Neural progenitor cell (in vitro differentiated cells): Measurements from ENCODE around the gene ADCY9. TPM values are rescaled to one million over a fixed set of nuclear protein-coding genes. Genes with fewer than 3 reads are reported as not detected.

Experiments used
- DNase-seq: peaks from one replicate; pipeline ENCODE4 v3.0.0-alpha.2; 2016; ENCODE audit warnings: low spot score
- H2AFZ ChIP-seq: fragments of 200-600 bp; sonication (generic); replicated peaks from 2 replicates; pipeline ENCODE4 v1.6.1; 2016; ENCODE audit warnings: antibody characterized with exemption
- H3F3A ChIP-seq: fragments of 200-600 bp; sonication (generic); 2 replicates; pipeline ENCODE4 v1.6.1; 2016; ENCODE audit warnings: antibody characterized with exemption, low read depth
- H3K27ac ChIP-seq: fragments of 200-600 bp; sonication (generic); 2 replicates; pipeline ENCODE4 v1.5.1; 2016; ENCODE audit warnings: mild to moderate bottlenecking
- H3K27me3 ChIP-seq: fragments of 200-600 bp; sonication (generic); 2 replicates; pipeline ENCODE4 v1.6.1; 2016; ENCODE audit warnings: mild to moderate bottlenecking, moderate library complexity
- H3K36me3 ChIP-seq: fragments of 200-600 bp; sonication (generic); 2 replicates; pipeline ENCODE4 v1.5.1; 2016
- H3K4me1 ChIP-seq: fragments of 200-600 bp; sonication (generic); 2 replicates; pipeline ENCODE4 v1.6.1; 2016; ENCODE audit warnings: mixed run types
- H3K4me2 ChIP-seq: fragments of 200-600 bp; sonication (generic); 2 replicates; pipeline ENCODE4 v1.6.1; 2016
- H3K4me3 ChIP-seq: fragments of 200-600 bp; sonication (generic); 2 replicates; pipeline ENCODE4 v1.5.1; 2016
- H3K79me2 ChIP-seq: fragments of 200-600 bp; sonication (generic); 2 replicates; pipeline ENCODE4 v1.6.1; 2016; ENCODE audit warnings: low read depth
- H3K9ac ChIP-seq: fragments of 200-600 bp; sonication (generic); 2 replicates; pipeline ENCODE4 v1.6.1; 2016
- H3K9me3 ChIP-seq: fragments of 200-600 bp; sonication (generic); 2 replicates; pipeline ENCODE4 v1.5.1; 2016; ENCODE audit warnings: low read depth
- H4K20me1 ChIP-seq: fragments of 200-600 bp; sonication (generic); 2 replicates; pipeline ENCODE4 v1.6.1; 2016; ENCODE audit warnings: low read depth
- H3K27ac Mint-ChIP-seq: 3 replicates; pipeline ENCODE4 v1.8.0; 2021; ENCODE audit warnings: mixed read lengths
- H3K27me3 Mint-ChIP-seq: 2 replicates; pipeline ENCODE4 v1.8.0; 2022; ENCODE audit warnings: low read depth, mild to moderate bottlenecking, inconsistent platforms, moderate library complexity, mixed read lengths; ENCODE audit not compliant: insufficient read depth
- H3K36me3 Mint-ChIP-seq: 3 replicates; pipeline ENCODE4 v1.8.0; 2021; ENCODE audit warnings: mixed read lengths
- H3K4me1 Mint-ChIP-seq: 3 replicates; pipeline ENCODE4 v1.8.0; 2021; ENCODE audit warnings: mixed read lengths
- H3K4me3 Mint-ChIP-seq: 3 replicates; pipeline ENCODE4 v1.8.0; 2021; ENCODE audit warnings: mild to moderate bottlenecking, moderate library complexity, mixed read lengths
- H3K9me3 Mint-ChIP-seq: 3 replicates; pipeline ENCODE4 v1.8.0; 2020; ENCODE audit warnings: mixed read lengths
- CTCF ChIP-seq: fragments of 200-600 bp; sonication (generic); IDR thresholded peaks from 2 replicates; pipeline ENCODE4 v1.5.1; 2017; ENCODE audit warnings: antibody characterized with exemption, mild to moderate bottlenecking
- EZH2 ChIP-seq: fragments of 200-600 bp; sonication (generic); IDR thresholded peaks from 2 replicates; pipeline ENCODE4 v1.6.1; 2017; ENCODE audit warnings: antibody characterized with exemption, mild to moderate bottlenecking, moderate library complexity
- EZH2phosphoT487 ChIP-seq: fragments of 200-600 bp; sonication (generic); IDR thresholded peaks from 2 replicates; pipeline ENCODE4 v1.6.1; 2017; ENCODE audit warnings: antibody characterized with exemption
- total RNA-seq: library from RNA; depleted of rRNA; stranded (reverse); fragments of >200 nt; gene quantifications from 2 replicates; pipeline ENCODE4 v1.2.3, GENCODE V29; 2015; ENCODE audit warnings: low replicate concordance

The ADCY9 gene
- total RNA-seq, 1 donor from 2014 or later = 1.2 TPM

GRCh38 chr16:4026854-4027253, 89.4 kb downstream of the ADCY9 start:
- Histone ChIP-seq H3K27ac (no peak overlapping the region), H3F3A (no peaks in the 10 kb centered on the region), H3K79me2 (no peaks in the 10 kb centered on the region), H4K20me1 (no peaks in the 10 kb centered on the region), H3K9me3 (no peaks in the 10 kb centered on the region), H3K4me1 (peaks cover 9% of the 10 kb centered on the region), H3K9ac (no peak overlapping the region), H3K4me3 (no peak overlapping the region), H3K36me3 (no peaks in the 10 kb centered on the region), H2AFZ (no peak overlapping the region), H3K27me3 (no peaks in the 10 kb centered on the region), H3K4me2 (no peak overlapping the region)
- Mint-ChIP-seq H3K4me3 (no peak overlapping the region), H3K27ac (no peak overlapping the region), H3K27me3 (no peaks in the 10 kb centered on the region), H3K9me3 (peaks cover 4% of the 10 kb centered on the region), H3K4me1 (peaks cover 6% of the 10 kb centered on the region), H3K36me3 (no peaks in the 10 kb centered on the region)
- TF ChIP-seq CTCF (no peak), EZH2phosphoT487 (no peak), EZH2 (no peak)
- DNase-seq = no peak

GRCh38 chr16:4025428-4025827, 90.8 kb downstream of the ADCY9 start:
- H3K9me3 Mint-ChIP-seq = peaks cover 4% of the 10 kb centered on the region
- TF ChIP-seq EZH2 = no peak
- no peak for TF ChIP-seq CTCF
- TF ChIP-seq EZH2phosphoT487 = no peak

GRCh38 chr16:4021916-4022315, 94.3 kb downstream of the ADCY9 start:
- Histone ChIP-seq H3K9me3 (no peaks in the 10 kb centered on the region), H4K20me1 (no peaks in the 10 kb centered on the region), H3K27me3 (no peaks in the 10 kb centered on the region), H3K36me3 (no peaks in the 10 kb centered on the region), H3K27ac (no peak overlapping the region), H3K4me3 (no peak overlapping the region), H3K4me2 (no peak overlapping the region), H2AFZ (no peak overlapping the region), H3K9ac (no peak overlapping the region), H3K4me1 (peaks cover 4% of the 10 kb centered on the region), H3F3A (no peaks in the 10 kb centered on the region), H3K79me2 (no peaks in the 10 kb centered on the region)
- H3K9me3 Mint-ChIP-seq = no peaks in the 10 kb centered on the region
- H3K27ac Mint-ChIP-seq = peak overlapping the region; percentile 50
- DNase-seq = no peak
- no peak overlapping the region for H3K4me3 Mint-ChIP-seq
- H3K36me3 Mint-ChIP-seq = no peaks in the 10 kb centered on the region
- TF ChIP-seq EZH2phosphoT487 = no peak
- TF ChIP-seq EZH2 = no peak
- no peak for TF ChIP-seq CTCF
- H3K27me3 Mint-ChIP-seq = no peaks in the 10 kb centered on the region
- H3K4me1 Mint-ChIP-seq = peaks cover 10% of the 10 kb centered on the region

More at GRCh38 chr16:4025428-4025827, 90.8 kb downstream of the ADCY9 start:
- Histone ChIP-seq H3K9me3 (no peaks in the 10 kb centered on the region), H3K27me3 (no peaks in the 10 kb centered on the region), H4K20me1 (no peaks in the 10 kb centered on the region), H3K4me3 (no peak overlapping the region), H3K79me2 (no peaks in the 10 kb centered on the region), H3K9ac (no peak overlapping the region), H3K4me2 (no peak overlapping the region), H3K36me3 (no peaks in the 10 kb centered on the region), H2AFZ (no peak overlapping the region), H3K27ac (no peak overlapping the region), H3F3A (no peaks in the 10 kb centered on the region), H3K4me1 (peaks cover 9% of the 10 kb centered on the region)
- no peak for DNase-seq
- H3K4me1 Mint-ChIP-seq = peaks cover 6% of the 10 kb centered on the region
- H3K27ac Mint-ChIP-seq = no peak overlapping the region
- H3K36me3 Mint-ChIP-seq = no peaks in the 10 kb centered on the region
- no peak overlapping the region for H3K4me3 Mint-ChIP-seq
- H3K27me3 Mint-ChIP-seq = no peaks in the 10 kb centered on the region
